Endodermal cell (in vitro differentiated cells): ENCODE measurements around the gene EYS. TPM values are rescaled to one million over a fixed set of nuclear protein-coding genes. Genes with fewer than 3 reads are reported as not detected.

Source experiments
- DNase-seq: peaks from one replicate; pipeline ENCODE4 v3.0.0-alpha.2; 2017
- H3K27ac ChIP-seq: 2 replicates; pipeline ENCODE4 v1.5.1; 2013; ENCODE audit warnings: mild to moderate bottlenecking, low read depth, low read length, moderate library complexity
- H3K27me3 ChIP-seq: 2 replicates; pipeline ENCODE4 v1.6.1; 2013; ENCODE audit warnings: mild to moderate bottlenecking, low read length, moderate library complexity; ENCODE audit not compliant: insufficient read depth, control insufficient read depth, poor library complexity, severe bottlenecking
- H3K36me3 ChIP-seq: 2 replicates; pipeline ENCODE4 v1.7.0; 2013; ENCODE audit warnings: mild to moderate bottlenecking, low read length, moderate library complexity; ENCODE audit not compliant: control insufficient read depth, insufficient read depth
- H3K4me1 ChIP-seq: one replicate; pipeline ENCODE4 v1.7.0; 2013; ENCODE audit warnings: low read length; ENCODE audit not compliant: control insufficient read depth, insufficient read depth
- H3K4me3 ChIP-seq: 2 replicates; pipeline ENCODE4 v1.5.1; 2013; ENCODE audit warnings: mild to moderate bottlenecking, low read length, moderate library complexity
- H3K9ac ChIP-seq: 2 replicates; pipeline ENCODE4 v1.6.1; 2013; ENCODE audit warnings: mild to moderate bottlenecking, low read length, moderate library complexity; ENCODE audit not compliant: poor library complexity, severe bottlenecking; ENCODE audit errors: extremely low read depth
- H3K9me3 ChIP-seq: 2 replicates; pipeline ENCODE4 v1.6.1; 2013; ENCODE audit warnings: mild to moderate bottlenecking, low read length, moderate library complexity; ENCODE audit not compliant: control insufficient read depth
- H3K27ac Mint-ChIP-seq: 2 replicates; pipeline ENCODE4 v1.8.0; 2020; ENCODE audit warnings: mixed read lengths
- H3K27me3 Mint-ChIP-seq: 2 replicates; pipeline ENCODE4 v1.8.0; 2021; ENCODE audit warnings: mild to moderate bottlenecking, mixed read lengths; ENCODE audit not compliant: insufficient read depth
- H3K36me3 Mint-ChIP-seq: 2 replicates; pipeline ENCODE4 v1.8.0; 2020; ENCODE audit warnings: low read depth, mixed read lengths
- H3K4me1 Mint-ChIP-seq: 2 replicates; pipeline ENCODE4 v1.8.0; 2020; ENCODE audit warnings: mixed read lengths
- H3K4me3 Mint-ChIP-seq: 2 replicates; pipeline ENCODE4 v1.8.0; 2020; ENCODE audit warnings: mild to moderate bottlenecking, moderate library complexity, mixed read lengths
- H3K9me3 Mint-ChIP-seq: 2 replicates; pipeline ENCODE4 v1.8.0; 2020; ENCODE audit warnings: mild to moderate bottlenecking, mixed read lengths
- CTCF ChIP-seq: fragments of 200-600 bp; sonication (generic); conservative IDR thresholded peaks from 2 replicates; pipeline ENCODE4 v1.5.0; 2021; ENCODE audit warnings: antibody characterized with exemption, mild to moderate bottlenecking
- WGBS, 2 experiments: methylation state at CpG; one replicate each; pipeline versions ENCODE4 v1.1.5 to v1.1.7; 2013; ENCODE audit warnings: missing lambda C conversion rate in 2 of 2, mixed read lengths in 1 of 2; ENCODE audit not compliant: insufficient coverage in 1 of 2, insufficient read length in 1 of 2; 5-methylcytosine and 5-hydroxymethylcytosine counted together
- total RNA-seq, 2 donors: library from RNA; stranded (reverse); fragmentation: NEBNext Ultra II Directional in 1 of 2; extraction: Animal tissue kit (Norgen Biotek cat#: 25700) in 1 of 2; gene quantifications; 2 replicates in 1 of 2; 3 replicates in 1 of 2; pipeline ENCODE4 v1.2.1, GENCODE V29; 2021

Gene EYS
- total RNA-seq, 2 donors from 2014 or later: 0.31 to 0.70 TPM

GRCh38 chr6:64691064-64691463, 1016.0 kb downstream of the EYS start:
- Histone ChIP-seq H3K4me3 (no peak overlapping the region), H3K27me3 (no peaks in the 10 kb centered on the region), H3K9ac (no peak overlapping the region), H3K4me1 (no peaks in the 10 kb centered on the region), H3K9me3 (no peaks in the 10 kb centered on the region), H3K36me3 (no peaks in the 10 kb centered on the region), H3K27ac (no peak overlapping the region)
- Mint-ChIP-seq H3K4me3 (no peak overlapping the region), H3K36me3 (no peaks in the 10 kb centered on the region), H3K4me1 (no peaks in the 10 kb centered on the region), H3K27me3 (peaks cover 4% of the 10 kb centered on the region), H3K27ac (no peak overlapping the region), H3K9me3 (peaks cover 11% of the 10 kb centered on the region)
- TF ChIP-seq CTCF: no peak
- WGBS, 2 experiments: 91% methylated on average over 3 of the region's 3 CpGs; no CpG with 5 or more reads in 1 of the 2 experiments
- no peak for DNase-seq

GRCh38 chr6:64685401-64685800, 1021.6 kb downstream of the EYS start:
- Histone ChIP-seq H3K9me3 (no peaks in the 10 kb centered on the region), H3K4me1 (no peaks in the 10 kb centered on the region), H3K27ac (no peak overlapping the region), H3K36me3 (no peaks in the 10 kb centered on the region), H3K4me3 (no peak overlapping the region), H3K9ac (no peak overlapping the region), H3K27me3 (no peaks in the 10 kb centered on the region)
- Mint-ChIP-seq H3K27ac (no peak overlapping the region), H3K36me3 (no peaks in the 10 kb centered on the region), H3K27me3 (peaks cover 5% of the 10 kb centered on the region), H3K4me3 (no peak overlapping the region), H3K9me3 (peaks cover 4% of the 10 kb centered on the region), H3K4me1 (peaks cover 5% of the 10 kb centered on the region)
- WGBS, 2 experiments: 50 to 58% methylated on average over 1 to 2 of the region's 2 CpGs
- DNase-seq: no peak
- no peak for TF ChIP-seq CTCF

- Mint-ChIP-seq H3K9me3 (no peaks in the 10 kb centered on the region), H3K4me1 (peaks cover 5% of the 10 kb centered on the region), H3K36me3 (no peaks in the 10 kb centered on the region), H3K4me3 (no peak overlapping the region), H3K27ac (peak overlapping the region; percentile 55), H3K27me3 (peaks cover 5% of the 10 kb centered on the region)
- no peak overlapping the region for H3K9ac ChIP-seq
- WGBS, 2 experiments: 53 to 75% methylated on average over 3 to 7 of the region's 8 CpGs
- no peaks in the 10 kb centered on the region for H3K36me3 ChIP-seq
- no peak overlapping the region for H3K4me3 ChIP-seq
- DNase-seq: peak; percentile 73
- H3K27ac ChIP-seq: no peak overlapping the region
- H3K9me3 ChIP-seq: no peaks in the 10 kb centered on the region
- no peak for TF ChIP-seq CTCF
- H3K27me3 ChIP-seq: no peaks in the 10 kb centered on the region
- no peaks in the 10 kb centered on the region for H3K4me1 ChIP-seq
These were observed 1023.3 kb downstream of the EYS start for GRCh38 chr6:64683682-64684081.
